GM12801 (cell line): ENCODE measurements around the gene VRTN.
A peak's percentile ranks its signal among the peaks of the same experiment; 100 is the strongest.

ENCODE experiments used
- TF ChIP-seq, protein P1 (sequence below): IDR thresholded peaks from one replicate; pipeline ENCODE4 v1.5.1; 2011; ENCODE audit warnings: control low read depth; ENCODE audit not compliant: insufficient read length; ENCODE audit errors: extremely low read depth

VRTN gene

DNA sequence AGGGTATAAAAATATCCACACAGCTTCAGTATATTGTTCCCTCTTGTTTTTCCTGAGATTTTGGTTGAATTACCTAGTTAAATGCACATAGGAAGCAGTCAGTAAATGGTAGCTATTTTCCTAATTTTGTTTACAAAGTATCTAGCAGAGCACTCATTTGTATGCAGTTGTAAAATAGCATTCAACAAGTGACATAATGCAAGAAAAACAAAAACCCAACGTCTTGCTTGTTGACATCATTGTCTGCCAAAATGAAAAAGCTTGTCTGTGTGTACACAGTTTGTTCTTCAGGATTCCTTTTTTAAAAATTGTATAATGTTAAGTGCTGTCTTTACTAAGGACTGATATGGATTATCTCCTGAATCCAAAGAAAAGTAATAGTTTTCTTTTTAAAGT is 2.7 kb downstream of the VRTN start:
- TF ChIP-seq, protein P1, sequence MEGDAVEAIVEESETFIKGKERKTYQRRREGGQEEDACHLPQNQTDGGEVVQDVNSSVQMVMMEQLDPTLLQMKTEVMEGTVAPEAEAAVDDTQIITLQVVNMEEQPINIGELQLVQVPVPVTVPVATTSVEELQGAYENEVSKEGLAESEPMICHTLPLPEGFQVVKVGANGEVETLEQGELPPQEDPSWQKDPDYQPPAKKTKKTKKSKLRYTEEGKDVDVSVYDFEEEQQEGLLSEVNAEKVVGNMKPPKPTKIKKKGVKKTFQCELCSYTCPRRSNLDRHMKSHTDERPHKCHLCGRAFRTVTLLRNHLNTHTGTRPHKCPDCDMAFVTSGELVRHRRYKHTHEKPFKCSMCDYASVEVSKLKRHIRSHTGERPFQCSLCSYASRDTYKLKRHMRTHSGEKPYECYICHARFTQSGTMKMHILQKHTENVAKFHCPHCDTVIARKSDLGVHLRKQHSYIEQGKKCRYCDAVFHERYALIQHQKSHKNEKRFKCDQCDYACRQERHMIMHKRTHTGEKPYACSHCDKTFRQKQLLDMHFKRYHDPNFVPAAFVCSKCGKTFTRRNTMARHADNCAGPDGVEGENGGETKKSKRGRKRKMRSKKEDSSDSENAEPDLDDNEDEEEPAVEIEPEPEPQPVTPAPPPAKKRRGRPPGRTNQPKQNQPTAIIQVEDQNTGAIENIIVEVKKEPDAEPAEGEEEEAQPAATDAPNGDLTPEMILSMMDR = no peak

DNA sequence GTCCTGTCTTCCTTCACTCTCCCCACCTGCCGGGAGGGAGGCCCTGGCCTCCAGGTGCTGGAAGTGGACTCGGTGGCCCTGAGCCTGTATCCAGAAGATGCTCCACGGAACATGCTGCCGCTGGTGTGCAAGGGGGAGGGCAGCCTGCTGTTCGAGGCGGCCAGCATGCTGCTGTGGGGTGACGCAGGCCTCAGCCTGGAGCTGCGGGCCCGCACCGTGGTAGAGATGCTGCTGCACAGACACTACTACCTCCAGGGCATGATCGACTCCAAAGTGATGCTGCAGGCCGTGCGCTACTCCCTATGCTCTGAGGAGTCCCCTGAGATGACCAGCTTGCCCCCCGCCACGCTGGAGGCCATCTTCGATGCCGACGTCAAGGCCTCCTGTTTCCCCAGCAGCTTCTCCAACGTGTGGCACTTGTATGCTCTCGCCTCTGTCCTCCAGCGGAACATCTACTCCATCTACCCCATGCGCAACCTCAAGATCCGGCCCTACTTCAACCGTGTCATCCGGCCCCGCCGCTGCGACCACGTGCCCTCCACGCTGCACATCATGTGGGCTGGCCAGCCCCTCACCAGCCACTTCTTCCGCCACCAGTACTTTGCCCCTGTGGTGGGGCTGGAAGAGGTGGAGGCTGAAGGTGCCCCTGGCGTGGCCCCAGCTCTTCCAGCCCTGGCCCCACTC is 8.8 kb downstream of the VRTN start:
- TF ChIP-seq, protein P1 = no peak

GRCh38 chr14:74357585-74357984 is 9.3 kb downstream of the VRTN start:
- TF ChIP-seq, protein P1 = no peak

GRCh38 chr14:74358176-74358829 is 10.0 kb downstream of the VRTN start:
- TF ChIP-seq, protein P1 = no peak

DNA sequence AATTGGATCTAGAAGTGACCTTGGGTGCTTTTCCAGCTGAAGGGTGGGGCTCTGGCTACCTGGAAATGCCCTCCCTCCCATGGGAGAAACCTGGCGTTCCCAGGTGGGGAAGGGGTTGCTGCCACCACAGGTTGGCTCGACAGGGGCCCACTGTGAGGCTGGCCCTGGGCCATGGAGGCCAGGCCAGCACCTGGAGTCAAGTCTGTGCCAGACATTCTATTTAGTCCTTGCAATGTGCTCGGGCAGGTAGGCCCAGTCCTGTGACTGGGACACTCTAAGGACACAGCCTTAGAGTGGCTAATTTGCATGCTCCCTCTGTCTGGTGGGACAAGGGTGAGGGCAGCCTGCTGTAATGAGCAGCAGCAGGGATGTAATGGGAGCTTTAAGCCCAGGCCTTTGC is 11.9 kb downstream of the VRTN start:
- TF ChIP-seq, protein P1 = no peak

DNA sequence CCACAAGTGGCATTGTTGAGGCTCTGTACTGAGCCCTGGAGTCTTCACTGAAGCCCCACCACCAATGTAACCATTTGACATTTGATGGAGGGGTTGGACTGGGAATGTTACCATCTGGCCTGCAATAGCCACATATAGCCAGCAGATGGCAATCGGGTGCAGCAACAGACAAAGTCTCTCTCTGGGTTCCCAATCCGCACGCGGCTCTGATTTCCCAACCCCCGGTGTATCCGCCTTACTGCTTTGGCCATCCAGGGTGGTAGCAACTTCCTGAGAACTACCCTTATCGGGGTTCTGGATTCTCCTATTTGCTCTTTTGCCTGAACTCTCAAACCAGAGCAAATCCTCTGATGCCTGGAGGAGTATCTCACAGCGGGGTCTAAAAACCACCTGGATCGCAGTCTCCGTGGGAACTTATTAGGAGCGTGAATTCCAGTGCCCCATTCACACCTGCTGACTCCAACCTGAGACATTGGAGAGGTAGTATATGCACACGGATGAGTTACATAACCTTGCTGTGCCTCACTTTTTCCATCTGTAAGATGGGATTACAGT is 14.2 kb downstream of the VRTN start:
- TF ChIP-seq, protein P1 = peak; percentile 88

GRCh38 chr14:74364271-74364880 is 16.1 kb downstream of the VRTN start:
- TF ChIP-seq, protein P1 = no peak
